Kidney capillary endothelial cell (primary cell): ENCODE data around the gene DCBLD1.

Experiments
- DNase-seq: peaks from one replicate; pipeline ENCODE4 v3.0.0-alpha.2; 2018; ENCODE audit warnings: low spot score

The DCBLD1 gene

GRCh38 chr6:117472667-117473066 lies 9.8 kb upstream of the DCBLD1 start:
- no peak for DNase-seq

GRCh38 chr6:117473401-117473800 lies 9.1 kb upstream of the DCBLD1 start:
- no peak for DNase-seq

DNA sequence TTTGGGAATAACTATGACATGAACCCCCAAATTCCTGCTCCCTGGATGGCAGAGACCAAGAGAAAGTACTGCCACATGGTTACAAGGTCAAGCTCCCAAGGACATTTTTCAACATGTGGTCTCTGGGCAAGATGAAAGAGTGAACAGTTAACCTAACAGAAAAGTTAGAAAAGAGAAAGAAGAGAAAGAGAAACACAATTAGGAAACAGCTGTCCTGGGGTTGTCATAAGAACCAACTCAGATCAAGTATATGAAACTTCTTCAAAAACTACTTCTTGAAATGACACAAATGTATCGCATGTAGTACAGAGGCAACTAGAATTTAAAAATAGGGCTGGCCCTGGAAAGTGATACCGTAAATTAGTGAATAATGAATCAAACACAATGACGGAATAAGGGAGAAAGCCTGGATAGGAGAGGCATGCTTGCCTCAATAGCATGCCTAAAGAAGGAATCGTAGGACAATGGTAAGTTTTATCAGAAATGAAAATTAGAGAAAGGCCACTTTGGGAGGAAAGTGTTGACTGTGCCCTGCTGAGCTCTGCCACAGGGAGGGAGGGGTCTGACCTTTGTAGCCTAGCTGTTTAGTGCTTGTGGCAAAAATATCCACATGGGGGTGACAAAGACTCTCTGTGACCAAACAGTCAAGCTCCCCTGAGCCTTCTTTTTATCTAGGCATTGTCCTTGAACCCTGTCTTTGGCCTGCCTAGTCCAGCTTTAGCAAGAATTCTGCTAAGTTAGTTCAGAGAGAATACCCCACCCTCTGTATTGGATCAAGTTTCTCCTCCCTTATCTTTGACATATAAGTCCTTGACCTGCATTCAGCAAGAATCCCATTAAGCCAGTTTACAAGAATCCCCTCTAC lies 4.3 kb upstream of the DCBLD1 start:
- DNase-seq = peak; percentile 37

GRCh38 chr6:117478853-117479231 lies 3.6 kb upstream of the DCBLD1 start:
- no peak for DNase-seq

DNA sequence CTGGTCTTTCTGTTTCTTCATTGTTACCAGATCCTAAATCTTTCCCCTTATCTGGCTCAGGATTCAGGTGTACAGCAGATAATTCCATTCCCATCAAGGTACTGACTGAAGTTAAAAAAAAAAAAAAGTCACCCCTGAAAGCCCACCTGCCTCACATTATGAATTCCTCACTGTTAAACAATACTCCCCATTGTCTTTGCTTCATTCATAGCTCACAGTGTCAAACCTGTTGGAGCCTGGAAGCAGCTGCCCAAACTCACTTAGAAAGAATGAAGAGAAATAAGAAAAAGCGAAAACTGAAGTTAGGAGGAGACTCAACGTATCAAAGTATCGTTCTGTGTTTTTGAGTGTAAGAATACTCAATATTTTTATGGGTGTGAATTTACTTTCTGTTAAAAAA lies 1.8 kb upstream of the DCBLD1 start:
- no peak for DNase-seq

DNA sequence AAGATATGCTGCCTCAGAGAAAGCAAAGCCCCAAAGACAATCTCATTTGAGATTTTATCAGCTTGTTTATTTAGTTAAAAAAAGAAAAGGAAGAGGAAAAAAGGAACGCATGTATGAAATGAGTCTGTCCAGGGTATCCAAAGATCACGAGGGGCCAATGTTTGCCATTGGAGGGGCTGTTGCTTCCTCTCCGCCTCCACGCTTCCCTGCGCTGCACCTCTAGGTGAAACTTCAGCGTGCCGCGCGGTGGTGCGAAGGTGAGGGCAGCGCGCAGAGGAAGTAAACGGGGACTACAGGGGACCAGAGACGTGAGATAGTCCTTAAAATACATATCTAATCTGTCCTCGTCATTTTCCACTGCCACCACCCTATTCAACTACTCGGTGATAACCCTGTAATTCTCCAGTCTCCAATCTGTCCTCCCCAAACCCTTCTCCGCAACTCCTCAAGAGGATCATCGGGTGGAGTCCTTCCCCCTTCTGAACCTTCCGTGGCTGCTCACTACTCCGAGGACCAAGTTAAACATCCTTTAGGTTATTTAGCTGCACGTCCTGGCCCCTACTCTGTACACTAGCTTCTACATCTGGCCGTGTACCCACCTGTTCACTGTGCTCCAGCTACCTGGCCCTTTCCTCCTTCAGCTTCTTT lies 1.1 kb upstream of the DCBLD1 start:
- no peak for DNase-seq

GRCh38 chr6:117481926-117482239 lies 591 bp upstream of the DCBLD1 start:
- DNase-seq = no peak

GRCh38 chr6:117483004-117483644 lies 650 bp downstream of the DCBLD1 start:
- peak; percentile 57 for DNase-seq

GRCh38 chr6:117483645-117484016 lies 1.2 kb downstream of the DCBLD1 start:
- peak; percentile 36 for DNase-seq

GRCh38 chr6:117484052-117484646 lies 1.7 kb downstream of the DCBLD1 start:
- no peak for DNase-seq

DNA sequence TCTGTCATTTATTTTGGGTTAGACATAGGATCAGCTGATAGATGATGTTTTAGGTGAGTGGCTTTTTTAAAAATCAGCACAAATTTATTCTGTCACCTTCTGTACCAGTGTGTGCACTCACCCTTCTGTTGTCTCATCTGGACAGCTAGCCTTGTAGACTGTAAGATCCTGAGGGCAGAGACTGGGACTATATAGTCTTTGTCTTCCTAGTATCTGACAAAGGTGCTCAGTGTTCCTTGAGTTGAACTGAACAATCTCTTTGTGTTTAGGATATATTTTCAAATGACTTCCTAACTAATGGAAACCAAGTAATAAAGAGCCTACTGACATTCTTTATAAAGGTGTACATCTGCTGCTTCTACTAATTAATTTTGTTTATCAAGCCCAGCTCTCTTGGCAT lies 3.0 kb downstream of the DCBLD1 start:
- no peak for DNase-seq

DNA sequence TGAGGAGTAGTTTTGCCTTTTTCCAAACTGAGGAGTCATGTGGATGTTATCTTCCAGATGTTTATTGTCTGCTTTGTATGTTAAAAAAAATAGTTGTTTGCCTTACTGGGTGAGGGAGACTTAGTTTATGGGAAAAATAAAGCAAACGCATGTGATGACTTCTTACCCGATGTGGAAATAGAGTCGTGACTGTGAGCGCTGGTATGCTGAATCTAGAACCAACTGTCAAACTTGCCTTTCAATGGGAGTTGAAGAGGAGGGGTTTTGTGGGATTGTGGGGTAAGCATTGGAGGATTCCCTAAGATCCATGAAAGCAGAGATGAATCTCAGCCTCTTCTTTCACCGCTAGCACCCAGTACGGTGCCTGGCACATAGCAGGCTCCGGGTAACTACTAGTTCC lies 5.3 kb downstream of the DCBLD1 start:
- DNase-seq = no peak

DNA sequence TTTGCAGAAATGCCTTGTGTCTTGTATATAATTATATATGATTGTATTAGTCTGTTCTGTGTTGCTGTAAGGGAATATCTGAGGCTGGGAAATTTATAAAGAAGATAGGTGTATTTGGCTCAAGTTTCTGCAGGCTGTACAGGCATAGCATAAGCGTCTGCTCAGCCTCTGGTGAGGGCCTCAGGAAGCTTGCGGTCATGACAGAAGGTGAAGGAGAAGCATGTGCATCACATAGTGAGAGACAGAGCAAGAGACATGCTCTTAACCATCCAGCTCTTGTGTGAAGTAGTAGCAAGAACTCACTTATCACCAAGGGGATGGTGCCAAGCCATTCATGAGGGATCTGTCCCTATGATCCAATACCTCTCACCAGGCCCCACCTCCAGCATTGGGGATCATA lies 6.5 kb downstream of the DCBLD1 start:
- DNase-seq = no peak

DNA sequence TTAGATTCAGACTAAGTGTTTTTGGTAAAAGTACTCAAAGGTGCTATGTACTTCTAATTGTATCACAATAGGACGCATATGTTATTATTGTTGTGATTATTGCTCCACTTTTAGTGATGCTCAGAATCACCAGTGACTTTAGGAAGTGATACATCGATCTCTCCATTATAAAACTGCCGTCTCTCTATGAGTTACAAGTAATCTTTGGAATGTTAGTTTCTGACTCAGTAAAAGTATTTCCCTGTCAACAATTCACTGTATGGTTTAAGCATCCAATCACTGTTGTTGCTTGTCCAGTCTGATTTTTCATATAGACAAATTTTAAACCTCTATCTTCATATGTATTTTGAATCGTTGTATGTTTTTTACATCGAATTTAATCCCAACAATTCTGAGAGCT lies 9.4 kb downstream of the DCBLD1 start:
- DNase-seq = peak; percentile 92

DNA sequence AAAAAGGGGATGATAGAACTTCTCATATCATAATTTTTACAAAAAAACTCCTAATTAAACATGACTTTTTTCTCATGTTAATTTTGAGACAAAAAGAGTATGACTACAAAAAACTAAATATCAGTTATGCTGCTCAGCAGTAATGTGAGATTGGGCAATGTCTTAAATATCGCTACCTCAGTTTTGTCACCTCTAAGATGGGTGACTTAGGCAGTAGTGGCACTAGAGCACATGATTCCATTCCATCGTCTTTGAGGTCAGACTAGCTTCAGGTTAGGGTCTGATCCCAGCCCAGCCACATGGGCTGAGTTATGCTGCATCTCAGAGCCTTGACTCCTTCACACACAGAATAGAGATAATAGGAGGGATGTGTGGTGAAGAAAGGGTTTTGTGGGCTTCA lies 11.0 kb downstream of the DCBLD1 start:
- no peak for DNase-seq

DNA sequence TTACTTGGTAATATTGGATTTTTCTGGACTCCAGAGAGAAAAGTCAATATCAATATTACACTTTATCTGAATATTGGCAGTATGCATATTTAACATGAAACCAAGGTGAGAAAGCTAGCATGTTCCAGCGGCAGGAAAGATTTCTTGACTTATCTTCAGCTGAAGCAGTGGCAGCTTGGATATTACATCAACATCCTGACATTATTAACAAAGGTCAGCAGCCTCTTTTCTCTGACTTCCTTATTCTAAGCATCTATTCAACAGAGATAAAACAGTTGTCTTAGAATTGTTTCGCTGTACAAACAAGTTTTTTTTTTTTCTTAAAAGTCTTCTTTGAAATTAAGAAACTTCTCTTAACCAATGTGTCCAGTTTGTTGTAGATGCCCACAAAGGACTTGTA lies 11.8 kb downstream of the DCBLD1 start:
- DNase-seq = peak; percentile 48

DNA sequence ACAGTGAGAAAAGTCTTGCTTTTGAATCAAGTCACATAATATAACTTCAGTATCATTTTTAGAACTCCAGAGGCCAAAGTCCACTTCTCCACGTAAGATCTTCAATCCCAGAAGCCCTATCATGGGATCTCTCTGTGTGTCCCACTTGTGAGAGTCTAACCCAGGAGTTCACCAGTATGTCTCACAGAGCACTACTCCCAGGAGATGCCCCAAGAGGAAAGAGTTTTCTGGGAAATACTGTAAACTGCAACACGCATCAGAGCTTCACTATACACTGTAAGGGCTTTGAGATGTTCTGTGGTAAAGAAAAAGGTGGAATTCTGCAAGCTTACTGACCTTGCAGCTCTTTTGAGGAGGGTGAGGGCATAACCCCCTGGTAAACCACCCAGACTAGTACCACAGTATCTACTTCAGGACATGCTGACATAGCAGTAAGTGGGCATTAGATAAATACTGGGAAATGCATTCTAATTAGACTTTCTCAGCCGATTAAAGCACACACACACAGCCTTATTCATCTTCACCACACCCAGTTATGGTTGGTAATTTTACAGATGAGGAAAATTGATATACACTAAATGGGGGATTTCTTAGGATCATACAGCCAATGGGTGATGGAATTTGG lies 12.3 kb downstream of the DCBLD1 start:
- no peak for DNase-seq

DNA sequence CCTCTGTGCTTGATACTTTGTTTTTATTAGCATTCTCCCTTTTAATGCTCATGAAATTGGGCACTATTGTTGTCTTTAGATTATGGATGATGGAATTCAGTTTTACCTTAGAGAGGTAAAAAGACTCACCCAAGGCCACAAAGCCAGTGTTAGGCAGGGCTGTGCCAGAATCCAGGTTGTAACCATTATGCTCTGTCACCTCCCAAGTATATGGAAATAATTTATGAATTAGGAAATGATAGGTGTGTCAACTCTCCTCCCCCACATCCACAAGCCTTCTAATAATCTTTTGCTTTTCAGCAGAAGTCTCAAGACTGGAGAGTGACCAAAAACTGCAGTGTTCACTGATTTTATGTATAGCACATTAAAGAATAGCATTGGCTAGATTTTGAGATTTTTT lies 13.0 kb downstream of the DCBLD1 start:
- no peak for DNase-seq

GRCh38 chr6:117495869-117496268 lies 13.4 kb downstream of the DCBLD1 start:
- no peak for DNase-seq

- DNase-seq = no peak
These were observed 14.0 kb downstream of the DCBLD1 start for GRCh38 chr6:117496383-117496990.

GRCh38 chr6:117497237-117497636 lies 14.8 kb downstream of the DCBLD1 start:
- DNase-seq = no peak

DNA sequence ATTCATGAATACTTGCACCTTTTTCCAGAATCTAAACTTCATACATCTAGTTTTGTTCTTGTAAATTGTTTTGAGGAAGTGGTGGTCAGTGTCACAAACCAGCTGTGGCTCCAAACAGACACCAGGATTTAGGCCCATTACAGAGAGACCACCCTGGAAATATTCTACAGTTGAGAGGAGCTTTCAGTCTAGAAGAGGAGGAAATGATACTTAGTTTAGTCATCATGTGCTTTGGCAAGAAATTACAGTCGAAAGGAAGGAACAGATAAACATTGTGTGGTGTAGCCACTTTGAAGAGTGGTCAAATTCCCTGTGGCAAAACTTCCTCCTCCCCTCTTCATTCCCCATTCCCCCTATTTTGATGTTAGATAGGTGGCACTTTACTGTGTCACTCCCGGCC lies 15.7 kb downstream of the DCBLD1 start:
- peak; percentile 80 for DNase-seq
